Umbilical cord (tissue), 2 donors: ENCODE measurements around the gene ABTB2. TPM values are rescaled to one million over a fixed set of nuclear protein-coding genes. Genes with fewer than 3 reads are reported as not detected.
"Not testable (repeated sequence)": the region's sequence is repeated elsewhere in the genome, so short reads cannot be mapped to it uniquely, and the experiment has no call there.

Experiments
- DNase-seq: peaks from one replicate; pipeline ENCODE4 v3.0.0-alpha.2; 2015; ENCODE audit warnings: low spot score
- total RNA-seq: library from RNA; depleted of rRNA; stranded (reverse); fragments of >200 nt; gene quantifications from one replicate; pipeline ENCODE4 v1.2.3, GENCODE V29; 2014; ENCODE audit warnings: low replicate concordance; ENCODE audit not compliant: insufficient read depth

ABTB2 gene
- 3.9 TPM for total RNA-seq

DNA sequence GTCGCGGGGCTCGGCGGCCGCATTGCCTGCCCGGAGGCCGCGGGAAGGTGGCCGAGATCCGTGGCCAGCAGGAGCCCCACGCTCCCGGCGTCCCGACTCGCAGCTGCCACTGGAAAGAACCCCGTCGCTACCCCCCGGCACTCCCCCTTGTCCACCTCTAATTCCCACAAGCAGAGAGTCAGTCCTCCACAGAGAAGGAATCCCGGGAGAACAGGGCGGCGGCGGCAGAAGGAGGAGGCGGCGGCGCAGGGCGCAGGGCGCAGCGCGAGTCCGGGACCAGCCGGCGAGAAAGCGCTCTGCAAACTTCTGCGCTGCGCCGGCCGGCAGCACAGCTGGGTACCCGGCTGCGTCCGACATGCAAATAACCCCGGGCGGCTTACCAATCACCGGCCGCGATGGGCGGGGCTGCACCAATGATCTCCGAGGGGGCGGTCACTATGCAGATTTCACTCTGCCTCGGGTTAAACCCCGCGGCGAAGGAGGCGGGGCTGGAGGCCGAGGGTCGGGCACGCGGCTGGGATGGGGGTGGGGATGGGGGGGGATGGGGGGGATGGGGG lies at the start of gene ABTB2:
Gene ABTB2 (minus strand): TSS at position 310 of the 557 bp plus-strand sequence.
- DNase-seq, result peak; percentile 99

DNA sequence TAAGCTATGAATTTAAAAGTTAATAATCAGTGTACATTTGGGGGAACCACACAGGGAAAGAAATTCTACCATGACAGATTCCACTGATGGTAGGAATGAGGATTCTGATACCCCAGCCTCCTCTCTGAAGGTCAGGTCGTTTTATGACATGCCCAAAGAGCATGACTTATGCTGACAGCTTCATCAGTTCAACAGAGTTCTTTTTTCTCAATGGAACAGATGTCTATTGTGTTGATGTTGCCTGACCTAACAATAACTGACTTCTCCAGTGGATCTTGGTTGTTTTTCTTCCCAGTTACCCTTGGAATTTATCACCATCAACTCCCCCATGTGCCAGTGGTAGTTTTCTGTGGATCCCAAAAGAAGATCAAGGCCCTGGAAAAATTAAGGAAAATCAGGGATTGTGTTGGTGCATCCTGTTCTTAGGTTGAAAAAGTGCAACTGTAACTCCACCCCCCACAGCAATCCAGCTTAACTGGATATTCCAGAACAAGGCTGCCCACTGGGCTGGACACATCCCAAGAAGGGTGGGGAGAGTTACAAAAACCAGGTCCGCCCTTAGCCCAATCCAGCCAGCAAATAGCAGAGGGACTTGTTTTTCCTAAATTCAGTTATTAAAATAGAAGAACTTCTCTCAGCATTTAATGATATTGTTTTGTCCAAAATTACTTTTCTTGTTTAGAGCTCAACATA lies 49.5 kb upstream of the ABTB2 start:
- DNase-seq, result no peak

DNA sequence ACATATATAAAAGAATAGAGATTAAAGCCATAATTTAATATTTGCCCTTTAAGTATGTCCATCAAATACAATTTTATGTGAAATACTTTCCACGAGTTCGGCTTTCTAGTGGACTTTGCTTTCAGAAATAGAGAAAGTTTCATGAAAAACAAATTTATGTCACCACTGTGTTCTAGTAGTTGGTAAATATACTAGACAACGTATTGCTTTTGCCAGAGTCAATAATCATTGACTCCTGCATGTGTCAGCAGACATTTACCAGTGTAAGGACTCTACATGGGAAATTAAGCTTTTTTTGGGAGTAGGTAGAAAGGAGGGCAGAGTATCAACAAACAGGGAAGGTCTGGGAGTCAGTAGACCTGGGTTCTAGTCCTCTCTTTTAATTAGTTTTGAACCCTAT lies 48.6 kb upstream of the ABTB2 start:
- no peak for DNase-seq

DNA sequence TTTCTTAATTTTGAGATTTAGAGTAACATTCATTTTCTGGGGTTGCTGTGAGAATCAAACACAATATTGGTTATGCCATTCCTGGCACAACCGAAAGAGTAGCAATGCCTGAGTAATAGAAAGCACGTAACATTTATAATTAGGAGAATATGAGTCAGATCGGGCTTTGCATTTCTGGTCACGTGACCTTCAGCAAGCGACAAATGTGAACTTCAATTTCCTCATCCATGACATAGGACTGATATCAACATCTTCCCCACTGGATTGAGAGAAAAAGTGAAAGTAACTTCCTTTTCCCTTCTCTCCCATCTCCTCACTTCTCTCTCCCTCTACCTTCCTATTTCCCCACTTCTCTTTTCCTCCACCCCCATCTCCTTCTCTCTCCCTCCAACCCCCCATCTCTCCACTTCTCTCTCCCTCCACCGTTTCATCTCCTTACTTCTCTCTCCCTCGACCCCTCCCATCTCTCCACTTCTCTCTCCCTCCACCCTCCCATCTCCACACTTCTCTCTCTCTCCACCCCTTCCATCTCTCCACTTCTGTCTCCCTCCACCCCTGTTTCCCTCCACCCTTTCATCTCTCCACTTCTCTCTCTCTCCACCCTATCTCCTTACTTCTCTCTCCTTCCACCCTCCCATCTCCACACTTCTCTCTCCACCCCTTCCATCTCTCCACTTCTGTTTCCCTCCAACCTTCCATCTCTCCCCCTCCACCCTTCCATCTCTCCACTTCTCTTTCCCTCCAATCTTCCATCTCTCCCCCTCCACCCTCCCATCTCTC lies 47.5 kb upstream of the ABTB2 start:
- no peak for DNase-seq

DNA sequence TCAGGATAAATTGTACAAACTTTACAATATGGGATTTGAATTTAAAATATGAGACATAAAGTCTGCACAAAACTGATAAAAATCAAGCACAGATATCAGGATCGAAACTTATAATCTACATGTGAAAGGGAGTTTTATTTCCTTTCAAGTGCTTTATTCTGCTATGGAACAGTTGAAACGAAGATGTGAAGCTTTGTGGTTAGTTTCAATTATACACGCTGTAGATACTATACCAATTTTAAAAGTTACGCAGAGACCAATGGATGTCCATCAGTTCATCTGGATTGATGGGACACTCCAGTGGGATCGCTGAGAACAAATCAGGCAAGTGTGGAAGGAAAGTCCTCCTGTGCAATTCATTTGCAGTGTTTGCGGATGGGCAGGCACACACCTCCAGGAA lies 46.5 kb upstream of the ABTB2 start:
- no peak for DNase-seq

DNA sequence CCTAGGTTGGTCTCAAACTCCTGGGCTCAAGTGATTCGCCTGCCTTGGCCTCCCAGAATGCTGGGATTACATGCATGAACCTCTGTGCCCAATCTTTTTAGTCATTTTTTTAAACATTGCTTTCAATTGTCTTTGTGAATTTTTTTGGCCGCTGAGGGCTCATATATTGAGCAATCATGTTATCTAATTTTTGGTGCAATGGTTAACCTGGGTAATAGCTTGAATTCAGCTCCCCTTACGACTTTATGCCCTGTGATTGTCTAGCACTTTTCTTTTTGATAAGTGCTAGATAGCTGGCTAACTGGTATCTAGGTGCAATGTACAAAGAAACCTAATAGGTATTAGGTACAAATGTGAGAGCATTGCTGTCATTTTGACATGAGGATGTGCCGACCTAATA lies 45.6 kb upstream of the ABTB2 start:
- no peak for DNase-seq

DNA sequence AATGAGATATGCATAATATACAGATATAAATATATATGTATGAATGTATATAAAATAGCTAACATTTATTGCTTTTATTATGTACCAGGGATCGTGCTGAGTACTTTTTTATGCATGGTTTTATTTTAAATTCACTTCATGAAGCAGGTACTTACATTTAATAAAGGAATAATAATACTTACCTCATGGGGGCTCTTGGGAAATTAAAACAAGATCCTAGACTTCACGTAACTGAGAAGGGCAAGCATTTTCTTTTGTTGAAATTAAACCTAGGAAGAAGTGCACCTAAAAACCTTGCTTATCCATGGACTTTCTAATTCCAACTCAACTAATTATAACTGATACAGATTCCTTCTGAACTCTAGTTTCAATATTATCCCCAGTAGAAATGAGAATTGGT lies 40.0 kb upstream of the ABTB2 start:
- DNase-seq, result no peak

DNA sequence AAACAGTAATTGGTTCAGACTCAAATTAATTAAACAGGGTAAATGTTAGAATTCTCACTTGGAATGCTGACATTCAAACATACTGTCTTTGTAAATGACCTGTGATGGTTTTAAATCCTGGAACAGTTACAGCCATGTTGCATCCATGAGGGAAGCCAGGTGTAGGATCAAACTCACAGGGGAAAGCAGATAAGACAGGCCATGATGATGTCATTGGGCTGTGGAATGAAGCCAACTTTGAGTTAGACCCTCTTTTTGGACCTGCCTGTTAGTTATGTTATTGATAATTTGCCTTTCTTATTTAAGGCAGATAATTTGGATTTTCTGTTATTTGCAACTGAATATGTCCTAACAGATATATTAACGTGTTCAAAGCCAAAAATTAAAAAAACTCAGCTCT lies 39.3 kb upstream of the ABTB2 start:
- no peak for DNase-seq

DNA sequence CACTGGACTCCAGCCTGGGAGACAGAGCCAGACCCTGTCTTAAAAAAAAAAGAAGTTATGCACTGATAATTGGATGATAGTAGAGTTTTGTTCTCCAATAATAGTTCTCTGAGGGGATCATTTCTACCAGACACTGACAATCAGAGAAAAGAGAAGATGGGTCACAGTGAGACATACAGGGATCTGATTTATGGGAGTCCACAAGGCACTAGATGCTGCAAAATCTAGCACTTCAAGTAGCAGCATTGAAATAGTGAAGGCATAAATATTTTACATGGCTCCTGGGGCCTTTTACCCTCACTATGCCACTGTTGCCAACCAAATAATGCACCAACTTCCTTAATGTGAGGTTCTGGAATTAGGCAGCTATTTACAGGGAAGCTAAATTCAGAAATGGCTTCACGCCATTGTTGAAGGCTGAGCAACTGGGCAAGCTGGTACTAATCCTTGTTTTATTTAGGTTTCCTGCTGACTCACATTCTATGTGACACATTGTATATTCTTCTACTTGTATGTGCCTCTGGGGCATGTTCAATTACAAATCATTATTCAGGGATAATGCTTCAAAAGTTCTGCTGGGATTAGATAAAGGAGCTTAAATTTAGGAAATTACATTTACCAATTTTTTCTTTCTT lies 38.2 kb upstream of the ABTB2 start:
- DNase-seq, result peak; percentile 7

DNA sequence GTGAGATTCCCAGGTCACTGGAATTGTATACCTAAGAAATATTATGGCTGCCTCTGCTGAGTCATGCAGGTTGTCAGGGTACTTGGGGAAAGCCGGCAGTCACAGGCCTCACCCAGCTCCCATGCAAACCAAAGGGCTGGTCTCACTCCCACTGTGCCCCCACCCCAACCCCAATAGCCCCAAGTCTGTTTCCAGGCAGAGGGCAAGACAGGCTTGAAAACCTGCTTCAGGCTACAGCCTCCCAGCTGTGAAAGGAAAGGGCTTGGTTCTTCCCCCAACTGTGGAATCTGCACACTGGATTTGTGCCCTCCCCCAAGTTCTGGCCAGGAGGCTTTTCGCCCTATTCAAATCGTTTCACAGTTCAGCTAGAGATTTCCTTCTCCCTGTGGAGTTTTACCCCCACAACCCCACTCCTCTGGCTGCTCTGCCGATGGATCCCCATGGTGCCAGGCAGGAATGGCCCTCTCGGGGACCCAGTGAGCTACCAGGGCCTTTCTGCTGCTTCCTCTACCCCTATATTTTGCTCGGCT lies 37.0 kb upstream of the ABTB2 start:
- no peak for DNase-seq

DNA sequence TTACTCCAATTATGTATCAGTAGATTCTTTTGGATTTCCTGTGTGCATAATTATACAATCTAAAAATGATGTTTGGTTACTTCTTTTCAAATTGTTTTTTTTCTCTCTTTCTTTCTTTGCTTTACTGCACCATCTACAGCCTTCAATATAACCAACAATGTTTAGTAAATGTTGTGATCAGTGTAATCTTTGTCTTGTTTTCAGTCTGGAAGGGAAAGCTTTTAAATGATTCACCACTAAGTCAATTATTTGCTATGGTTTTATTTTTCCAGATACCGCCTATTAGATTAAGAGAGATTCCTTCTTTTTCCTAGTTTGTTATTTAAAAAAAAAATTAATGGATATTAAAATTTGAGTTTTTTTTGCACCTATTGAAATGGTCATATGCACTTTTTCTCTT lies 29.8 kb upstream of the ABTB2 start:
- DNase-seq, result no peak

DNA sequence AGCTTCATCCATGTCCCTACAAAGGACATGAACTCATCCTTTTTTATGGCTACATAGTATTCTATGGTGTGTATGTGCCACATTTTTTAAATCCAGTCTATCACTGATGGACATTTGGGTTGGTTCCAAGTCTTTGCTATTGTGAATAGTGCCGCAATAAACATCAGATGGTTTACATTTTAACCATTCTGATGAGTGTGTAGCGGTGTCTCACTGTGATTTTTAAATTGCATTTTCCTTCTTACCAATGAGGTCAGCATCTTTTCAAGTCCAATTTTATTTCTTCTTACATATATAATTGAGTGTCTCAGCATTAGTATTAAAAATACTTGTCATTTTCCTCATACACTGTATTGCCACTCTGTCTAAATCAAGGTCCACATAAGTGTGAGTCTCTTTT lies 28.5 kb upstream of the ABTB2 start:
- DNase-seq, result not testable (repeated sequence)

DNA sequence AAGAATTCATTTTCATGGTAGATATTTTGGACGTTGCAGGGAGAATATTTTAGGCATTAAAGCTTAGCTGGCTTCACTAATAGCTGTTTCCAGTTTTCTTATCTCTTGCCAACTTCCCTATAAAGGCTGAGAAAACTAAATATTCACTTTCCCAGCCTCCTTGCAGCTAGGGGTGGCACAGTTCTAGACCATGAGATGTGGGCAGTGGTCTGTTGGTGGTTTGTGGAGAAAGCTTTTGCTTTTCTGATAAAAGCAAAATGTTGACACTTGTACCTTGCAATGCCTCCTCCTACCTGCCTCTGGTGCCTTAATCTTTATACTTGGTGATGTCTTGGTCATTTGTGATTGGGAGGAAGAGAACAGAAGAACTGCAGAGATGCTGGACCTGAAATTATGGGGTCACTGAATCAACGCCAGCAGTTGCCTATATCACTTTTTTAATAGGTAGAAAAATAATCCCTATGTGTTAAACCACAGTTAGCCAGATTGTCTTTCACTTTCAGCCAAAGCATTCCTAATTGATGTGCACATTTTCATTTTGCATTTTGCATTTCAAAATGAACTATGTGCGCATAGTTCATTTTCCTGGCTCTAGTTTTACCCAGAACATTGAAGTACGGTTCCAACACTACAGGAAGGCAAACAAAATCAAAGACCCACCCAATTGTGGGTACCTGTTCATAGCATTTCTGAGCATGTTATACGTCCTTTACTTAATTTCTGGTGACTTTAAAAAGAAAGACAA lies 24.9 kb upstream of the ABTB2 start:
- DNase-seq, result no peak

DNA sequence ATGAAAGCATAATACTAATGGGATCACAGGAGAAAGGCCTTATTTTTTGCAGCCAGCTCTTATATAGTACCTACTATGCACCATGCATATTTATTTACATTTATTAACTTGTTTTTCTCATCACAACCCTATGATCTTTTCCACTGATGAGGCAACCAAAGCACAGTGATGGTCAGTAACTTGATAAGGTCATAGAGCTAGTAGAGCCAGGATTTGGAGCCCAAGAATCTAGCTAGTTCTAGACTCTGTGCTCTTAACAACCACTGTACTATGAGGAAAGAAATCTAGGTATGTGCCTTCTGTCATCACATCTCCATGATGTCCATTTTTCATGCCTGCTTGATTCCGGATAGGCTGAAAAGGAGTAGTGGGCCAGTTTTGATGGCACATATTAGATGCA lies 24.0 kb upstream of the ABTB2 start:
- DNase-seq, result no peak

DNA sequence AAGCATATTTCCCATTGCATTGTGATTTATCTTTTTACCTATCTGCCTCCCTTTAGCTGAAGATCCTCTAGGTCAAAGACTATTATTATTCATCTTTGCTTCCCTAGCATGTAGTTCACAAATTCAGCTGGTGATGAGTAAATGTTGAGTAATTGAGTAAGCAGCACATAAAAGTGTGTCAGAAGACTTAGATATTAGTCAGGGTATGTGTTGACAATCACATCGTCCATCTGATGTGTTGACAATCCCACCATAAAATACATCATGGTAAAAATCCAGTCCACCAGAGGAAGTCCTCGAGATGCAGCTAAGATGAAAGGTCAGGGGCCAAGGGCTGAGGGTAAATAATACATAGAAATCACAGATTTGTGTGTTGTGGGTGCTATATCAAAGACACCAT lies 22.9 kb upstream of the ABTB2 start:
- no peak for DNase-seq

DNA sequence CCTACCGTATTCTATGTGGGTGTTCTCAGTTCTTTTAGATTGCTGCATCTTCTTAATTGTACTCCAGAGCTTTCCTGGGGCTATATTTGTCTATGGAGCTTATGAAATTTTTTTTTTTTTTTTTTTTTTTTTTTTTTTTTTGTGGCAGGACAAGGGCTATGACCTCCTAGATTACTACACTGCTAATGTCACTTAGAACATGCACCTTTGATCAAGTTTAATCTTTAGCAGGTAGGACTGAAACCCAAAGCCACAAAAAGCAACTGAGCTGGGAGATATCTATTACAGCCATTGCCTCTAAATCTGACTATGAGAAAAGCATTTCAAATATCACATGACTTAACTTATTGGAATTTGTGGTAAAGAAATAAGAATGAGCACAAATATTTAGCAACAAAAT lies 21.7 kb upstream of the ABTB2 start:
- no peak for DNase-seq

DNA sequence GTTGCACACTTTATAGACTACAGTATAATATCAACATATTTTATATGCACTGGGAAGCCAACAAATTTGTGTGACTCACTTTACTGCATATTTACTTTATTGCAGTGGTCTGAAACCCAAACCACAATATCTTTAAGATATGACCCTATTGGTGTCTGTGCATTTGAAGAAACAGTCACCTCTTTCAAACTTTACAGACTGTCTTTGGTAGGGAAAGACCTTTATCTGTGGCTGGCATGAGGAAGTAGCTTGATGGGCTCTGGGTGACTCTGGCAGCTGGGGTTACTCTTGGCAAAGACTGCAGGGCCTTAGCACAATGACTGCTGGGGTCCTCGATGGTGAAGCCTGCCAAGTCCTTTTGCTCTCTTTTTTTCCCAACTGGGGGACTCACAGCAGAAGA lies 21.3 kb upstream of the ABTB2 start:
- DNase-seq, result no peak

DNA sequence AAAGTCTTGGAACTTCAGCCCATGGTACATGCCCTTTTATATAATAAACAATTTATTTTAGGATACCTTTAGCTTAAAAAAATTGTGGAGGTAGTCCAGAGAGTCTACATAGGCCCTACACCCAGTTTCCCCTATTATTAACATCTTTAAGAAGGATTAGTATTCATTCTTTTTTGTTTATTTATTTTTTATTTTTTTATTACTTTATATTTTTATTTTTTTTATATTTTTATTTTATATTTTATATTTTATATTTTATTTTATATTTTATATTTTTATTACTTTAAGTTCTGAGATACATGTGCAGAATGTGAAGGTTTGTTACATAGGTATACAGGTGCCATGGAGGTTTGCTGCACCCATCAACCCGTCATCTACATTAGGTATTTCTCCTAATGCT lies 15.9 kb upstream of the ABTB2 start:
- DNase-seq, result no peak

DNA sequence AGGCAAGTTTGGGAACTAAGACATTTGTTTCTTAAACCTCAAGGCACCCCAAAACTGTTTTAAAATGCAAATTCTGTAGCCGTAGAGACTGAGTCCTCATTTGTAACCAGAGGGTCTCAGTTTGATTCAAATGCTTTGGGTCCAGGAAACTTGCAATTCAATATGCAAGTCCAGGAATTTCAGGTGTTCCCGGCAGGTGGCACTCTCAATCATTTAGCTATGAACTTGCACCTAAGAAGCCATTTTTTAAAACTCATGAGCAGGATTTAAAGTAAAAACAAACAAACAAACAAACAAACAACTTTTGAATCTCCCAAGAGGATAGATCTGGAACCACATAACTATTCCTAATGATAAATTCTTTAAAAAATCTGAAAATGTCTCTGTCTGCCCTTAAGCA lies 8.7 kb upstream of the ABTB2 start:
- no peak for DNase-seq

DNA sequence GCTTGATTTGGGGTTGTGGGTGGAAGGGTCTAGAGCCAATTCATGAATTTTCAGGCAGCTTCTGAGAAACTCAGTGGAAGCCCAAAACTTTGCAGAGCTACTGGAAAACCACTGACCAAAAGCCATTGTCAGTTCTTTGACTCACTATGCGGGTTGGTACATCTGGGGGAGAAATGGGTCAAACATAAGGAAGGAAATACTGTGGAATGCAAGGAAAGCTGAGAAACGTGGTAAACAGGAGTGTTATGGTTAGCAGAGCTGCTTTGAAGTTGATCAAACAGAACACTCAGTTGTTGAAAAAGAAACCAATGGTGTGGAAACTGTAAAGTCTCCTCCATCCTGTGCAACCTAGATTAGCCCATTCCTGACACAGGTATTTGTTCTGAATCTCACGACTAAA lies 6.3 kb upstream of the ABTB2 start:
- DNase-seq, result no peak

DNA sequence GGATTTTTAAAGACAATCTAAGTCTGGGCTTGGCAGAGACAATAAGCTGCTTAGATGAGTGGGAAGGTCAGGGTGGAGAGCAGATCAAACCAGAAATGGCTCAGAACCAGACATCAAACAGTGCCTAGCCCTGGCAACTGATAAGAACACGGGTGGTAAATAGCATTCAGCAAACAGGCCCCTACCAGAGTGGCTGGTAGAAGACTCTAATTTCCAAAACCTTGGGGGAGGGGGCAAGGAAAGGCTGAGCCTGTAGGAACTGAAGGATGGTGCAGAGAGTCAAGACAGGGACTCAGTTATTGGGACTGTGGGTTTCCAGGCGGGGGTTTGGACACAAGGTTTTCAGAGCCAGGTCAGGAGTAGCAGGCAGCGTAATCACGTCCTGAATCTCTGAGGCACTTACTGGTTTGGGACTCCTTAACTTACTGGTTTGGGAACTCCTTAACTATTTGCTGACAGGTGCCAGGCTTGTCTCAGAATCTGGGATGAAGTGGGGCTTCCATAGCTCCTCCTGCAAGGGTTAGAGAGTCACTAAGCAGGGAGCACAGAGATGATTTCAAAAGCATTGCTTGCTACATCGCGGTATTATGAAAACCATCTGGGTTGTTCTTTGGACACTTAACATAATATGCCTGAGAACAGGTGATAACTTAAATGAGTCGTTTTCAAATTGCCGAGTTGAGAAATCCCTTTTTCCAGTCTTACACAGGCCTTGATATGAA lies 5.7 kb upstream of the ABTB2 start:
- DNase-seq, result no peak
